NT2/D1 (cell line): ENCODE measurements around the gene PHC2.

Experiments used
- YY1 ChIP-seq: IDR thresholded peaks from 2 replicates; pipeline ENCODE4 v1.6.1; 2011; ENCODE audit not compliant: insufficient read length, insufficient read depth
- ZNF274 ChIP-seq: IDR thresholded peaks from 2 replicates; pipeline ENCODE4 v1.6.1; 2011; ENCODE audit warnings: mild to moderate bottlenecking, low read depth, low read length

DNA sequence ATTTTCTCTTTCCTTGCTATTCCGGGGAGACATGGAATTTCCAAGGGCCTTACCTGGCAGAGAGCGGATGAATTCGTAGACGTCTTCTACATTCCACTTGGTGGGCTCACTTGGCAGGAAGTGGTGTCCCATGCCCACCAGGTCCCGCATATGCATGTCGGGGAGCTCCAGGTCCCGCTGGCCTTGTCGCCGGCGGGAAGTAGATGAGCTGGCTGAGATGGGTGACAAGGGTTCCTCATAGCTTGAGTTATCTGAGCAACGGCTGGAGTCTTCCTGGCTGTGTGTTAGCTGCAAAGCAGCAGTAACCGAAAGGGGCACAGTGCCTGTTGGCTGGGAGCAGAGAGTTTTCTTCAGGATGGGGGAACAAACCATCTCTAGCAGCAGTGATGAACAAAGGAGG, 102.1 kb downstream of the PHC2 start:
- TF ChIP-seq YY1 (no peak), ZNF274 (no peak)
